NCI-H128 (cell line): Measurements from ENCODE around the gene UBIAD1.

Source experiments
- DNase-seq: peaks from one replicate; lab custom pipeline; 2025; ENCODE audit not compliant: unreplicated experiment; lab: John Stamatoyannopoulos, UW

UBIAD1 gene

GRCh38 chr1:11337580-11338073, 64.6 kb downstream of the UBIAD1 start:
- peak; percentile 59 for DNase-seq
